K562 (cell line): ENCODE measurements around the gene CKAP5. TPM values are rescaled to one million over a fixed set of nuclear protein-coding genes. Genes with fewer than 3 reads are reported as not detected.

Experiments used
- ATAC-seq: fragments of 200-7000 bp; cut with Tn5 transposase; 3 replicates; pipeline ENCODE4 v1.9.1; 2020; ENCODE audit warnings: moderate library complexity
- BruUV-seq: library from RNA; stranded (reverse); fragments of 400-500 nt; replicated peaks from 2 replicates; lab custom pipeline; 2021; lab: Mats Ljungman, UMichigan
- CTCF ChIA-PET: fragments of 300-600 bp; formaldehyde crosslinking; extraction: SDS; loops from one replicate; lab custom pipeline; 2021; ENCODE audit warnings: low intra/inter-chr PET ratio; lab: Yijun Ruan, JAX
- POLR2A ChIA-PET: fragments of 300-600, 350-650 bp; sonication (Branson Sonifier 250); formaldehyde crosslinking; extraction: SDS; loops from one replicate; lab custom pipeline; 2021; ENCODE audit warnings: antibody characterized with exemption, inconsistent platforms; lab: Yijun Ruan, JAX
- DNase-seq, 4 experiments: peaks; one replicate each; pipeline versions ENCODE4 v3.0.0 to v3.0.0-alpha.2; 2011 to 2018; ENCODE audit warnings: low spot score in 3 of 4, mixed read lengths in 3 of 4; ENCODE audit errors: extremely low read depth in 1 of 4
- FAIRE-seq: peaks from 2 replicates; lab custom pipeline; 2011; peaks lifted over from hg19 to GRCh38; lab: Jason Lieb, UNC
- H2AFZ ChIP-seq: 2 replicates; pipeline ENCODE4 v1.6.0; 2011; ENCODE audit warnings: low read depth, low read length, control low read depth, inconsistent platforms
- H3K27ac ChIP-seq: fragments of 200-600 bp; 3 replicates; pipeline ENCODE4 v1.8.0; 2011; ENCODE audit warnings: low read depth, mild to moderate bottlenecking, control low read depth, inconsistent platforms, low read length, moderate library complexity, mixed read lengths; ENCODE audit errors: extremely low read depth
- H3K27me3 ChIP-seq, 2 experiments: fragments of 300-600 bp in 1 of 2; 2 replicates in 1 of 2; 3 replicates in 1 of 2; pipeline versions ENCODE4 v1.6.0 to v1.8.0; 2011; ENCODE audit warnings: inconsistent platforms in 2 of 2, low read length in 2 of 2, mild to moderate bottlenecking in 1 of 2, mixed read lengths in 1 of 2, moderate library complexity in 1 of 2; ENCODE audit not compliant: control insufficient read depth in 2 of 2, insufficient read depth in 2 of 2
- H3K36me3 ChIP-seq: fragments of 300-600 bp; 3 replicates; pipeline ENCODE4 v1.8.0; 2011; ENCODE audit warnings: mild to moderate bottlenecking, low read length, inconsistent platforms; ENCODE audit not compliant: control insufficient read depth, insufficient read depth
- H3K4me1 ChIP-seq, 2 experiments: fragments of 200-600 bp in 1 of 2; replicated peaks in 1 of 2; 2 replicates in 1 of 2; 3 replicates in 1 of 2; pipeline versions ENCODE4 v1.5.1 to v1.8.0; 2011; ENCODE audit warnings: inconsistent platforms in 2 of 2, low read length in 2 of 2, mild to moderate bottlenecking in 1 of 2, mixed read lengths in 1 of 2, moderate library complexity in 1 of 2; ENCODE audit not compliant: control insufficient read depth in 2 of 2, insufficient read depth in 2 of 2
- H3K4me2 ChIP-seq: 2 replicates; pipeline ENCODE4 v1.6.1; 2011; ENCODE audit warnings: low read length, control low read depth, inconsistent platforms, mixed read lengths; ENCODE audit not compliant: insufficient read depth
- H3K4me3 ChIP-seq: fragments of 200-600 bp; sonication (generic), shearing (Covaris generic); 2 replicates; pipeline ENCODE4 v1.5.1; 2016; ENCODE audit warnings: control low read depth, inconsistent platforms
- H3K79me2 ChIP-seq: fragments of 200-600 bp; 3 replicates; pipeline ENCODE4 v1.8.0; 2011; ENCODE audit warnings: low read length, inconsistent platforms; ENCODE audit not compliant: control insufficient read depth, insufficient read depth
- H3K9ac ChIP-seq, 2 experiments: 2 replicates each; pipeline versions ENCODE4 v1.6.0 to v1.6.1; 2011; ENCODE audit warnings: low read depth in 2 of 2, low read length in 2 of 2, control low read depth in 1 of 2, inconsistent platforms in 1 of 2, mild to moderate bottlenecking in 1 of 2, mixed read lengths in 1 of 2; ENCODE audit not compliant: insufficient read depth in 1 of 2
- H3K9me1 ChIP-seq: one replicate; pipeline ENCODE4 v1.6.0; 2011; ENCODE audit warnings: inconsistent platforms, mild to moderate bottlenecking, low read length, moderate library complexity; ENCODE audit not compliant: control insufficient read depth, insufficient read depth
- H3K9me3 ChIP-seq: replicated peaks from 2 replicates; pipeline ENCODE4 v1.5.1; 2011; ENCODE audit warnings: low read depth, low read length, inconsistent platforms; ENCODE audit not compliant: control insufficient read depth, insufficient read depth
- H4K20me1 ChIP-seq: replicated peaks from 2 replicates; pipeline ENCODE4 v1.6.1; 2011; ENCODE audit warnings: low read length, inconsistent platforms, mixed read lengths; ENCODE audit not compliant: control insufficient read depth, insufficient read depth
- EP400 ChIP-seq: fragments of 450-650 bp; IDR thresholded peaks from 2 replicates; pipeline ENCODE4 v1.6.1; 2017; ENCODE audit warnings: antibody characterized with exemption, mild to moderate bottlenecking, moderate library complexity
- NCOR1 ChIP-seq: fragments of 450-650 bp; IDR thresholded peaks from 2 replicates; pipeline ENCODE4 v1.6.1; 2016; ENCODE audit warnings: mild to moderate bottlenecking, moderate library complexity
- NELFE ChIP-seq: IDR thresholded peaks from 2 replicates; pipeline ENCODE4 v1.6.1; 2011; ENCODE audit warnings: mild to moderate bottlenecking; ENCODE audit not compliant: insufficient read depth, insufficient read length
- OTX1 ChIP-seq: fragments of 450-650 bp; formaldehyde crosslinking; IDR thresholded peaks from 2 replicates; pipeline ENCODE4 v1.4.0; 2022; ENCODE audit warnings: mild to moderate bottlenecking
- POLR2B ChIP-seq: fragments of 450-650 bp; IDR thresholded peaks from 2 replicates; pipeline ENCODE4 v1.6.1; 2018; ENCODE audit warnings: low read depth; ENCODE audit not compliant: partially characterized antibody
- SAFB2 ChIP-seq: fragments of 200-400 bp; formaldehyde crosslinking; IDR thresholded peaks from 2 replicates; pipeline ENCODE4 v1.6.1; 2018; ENCODE audit warnings: borderline replicate concordance, low read length, low read depth, moderate library complexity; ENCODE audit not compliant: severe bottlenecking
- TAF7 ChIP-seq: fragments of 450-650 bp; IDR thresholded peaks from 2 replicates; pipeline ENCODE4 v1.6.1; 2016; ENCODE audit warnings: missing genetic modification characterization, missing compliant biosample characterization
- ZNF23 ChIP-seq: fragments of 250-450 bp; sonication (Bioruptor Pico); IDR thresholded peaks from 2 replicates; pipeline ENCODE4 v1.4.0; 2020; ENCODE audit warnings: mild to moderate bottlenecking
- ZNF696 ChIP-seq: fragments of 250-450 bp; sonication (Bioruptor Pico); conservative IDR thresholded peaks from 2 replicates; pipeline ENCODE4 v1.4.0; 2020; ENCODE audit warnings: mild to moderate bottlenecking, moderate library complexity
- ZNF699 ChIP-seq: fragments of 250-450 bp; sonication (Bioruptor Pico); IDR thresholded peaks from 2 replicates; pipeline ENCODE4 v1.8.0; 2021; ENCODE audit warnings: mild to moderate bottlenecking, moderate library complexity; ENCODE audit not compliant: insufficient replicate concordance
- ZSCAN29 ChIP-seq: fragments of 450-650 bp; IDR thresholded peaks from 2 replicates; pipeline ENCODE4 v1.6.1; 2017
- WGBS: fragments of 100-300 bp; shearing (Covaris generic); methylation state at CpG from one replicate; pipeline ENCODE4 v1.1.6; 2016; ENCODE audit warnings: low coverage, mixed read lengths; ENCODE audit not compliant: insufficient coverage; ENCODE audit errors: missing lambda C conversion rate; 5-methylcytosine and 5-hydroxymethylcytosine counted together
- in situ Hi-C: fragments of 300-500 bp; cut with MboI; formaldehyde crosslinking; loops from 4 replicates; pipeline ENCODE4 v1.15.0; 2018; ENCODE audit warnings: inconsistent platforms, mixed read lengths
- intact Hi-C: fragments of 100-400 bp; cut with micrococcal nuclease; formaldehyde crosslinking; loops from 2 replicates; pipeline ENCODE4 v1.14.2; 2022
- polyA plus RNA-seq, 8 experiments: library from polyadenylated mRNA; depleted of rRNA in 4 of 8; stranded (reverse) in 5 of 8; unstranded in 3 of 8; fragments of >200 nt; fragmentation: Nextera tagmentation in 2 of 8; fragmentation: Illumina TruSeq in 1 of 8; extraction: Ambion mirVana in 2 of 8; extraction: Trizol in 1 of 8; gene quantifications; 2 replicates each; pipeline versions ENCODE4 v1.2.1 to v1.2.3, GENCODE V29; 2011 to 2014; ENCODE audit warnings: inconsistent platforms in 1 of 8, missing spikeins in 1 of 8
- total RNA-seq, 7 experiments: library from RNA; depleted of rRNA in 6 of 7; stranded (reverse); fragments of >200 nt in 6 of 7; fragmentation: Illumina TruSeq in 2 of 7; extraction: Trizol in 2 of 7; gene quantifications; 2 replicates each; pipeline versions ENCODE4 v1.2.1 to v1.2.3, GENCODE V29; 2011 to 2021; ENCODE audit warnings: low replicate concordance in 1 of 7
- TF ChIP-seq, protein P1 (sequence below), 3 experiments: IDR thresholded peaks in 2 of 3; conservative IDR thresholded peaks in 1 of 3; 2 replicates each; pipeline ENCODE4 v1.5.1; 2011 to 2012; ENCODE audit warnings: low read length in 3 of 3, mild to moderate bottlenecking in 3 of 3, control low read depth in 2 of 3, improper control_type of control experiment in 1 of 3, inconsistent platforms in 1 of 3, low read depth in 1 of 3, mixed read lengths in 1 of 3, moderate library complexity in 1 of 3; ENCODE audit not compliant: insufficient read depth in 2 of 3
- TF ChIP-seq, protein P2 (sequence below): fragments of 250-450 bp; sonication (Bioruptor Pico); IDR thresholded peaks from 2 replicates; pipeline ENCODE4 v1.8.0; 2021; ENCODE audit warnings: borderline replicate concordance, mild to moderate bottlenecking, moderate library complexity; ENCODE audit not compliant: poor library complexity, severe bottlenecking
- TF ChIP-seq, protein P3 (sequence below): fragments of 450-650 bp; formaldehyde crosslinking; IDR thresholded peaks from 2 replicates; pipeline ENCODE4 v1.4.0; 2022; ENCODE audit warnings: missing genetic modification characterization
- TF ChIP-seq, protein P4 (sequence below), 2 experiments: fragments of 200-800 bp in 1 of 2; sonication (Bioruptor generic) in 1 of 2; sonication (generic) in 1 of 2; formaldehyde crosslinking in 1 of 2; IDR thresholded peaks in 1 of 2; conservative IDR thresholded peaks in 1 of 2; 2 replicates each; pipeline versions ENCODE4 v1.5.0 to v1.6.1; 2016 to 2020; ENCODE audit warnings: missing compliant biosample characterization in 1 of 2, missing genetic modification characterization in 1 of 2, missing genetic modification reagents in 1 of 2

The CKAP5 gene
- total and polyA plus RNA-seq, 9 of the 15 experiments (the other 6 are each of a cell fraction or from before 2014, with no cell fraction given), result 60.1 to 239 (median 139) TPM

DNA sequence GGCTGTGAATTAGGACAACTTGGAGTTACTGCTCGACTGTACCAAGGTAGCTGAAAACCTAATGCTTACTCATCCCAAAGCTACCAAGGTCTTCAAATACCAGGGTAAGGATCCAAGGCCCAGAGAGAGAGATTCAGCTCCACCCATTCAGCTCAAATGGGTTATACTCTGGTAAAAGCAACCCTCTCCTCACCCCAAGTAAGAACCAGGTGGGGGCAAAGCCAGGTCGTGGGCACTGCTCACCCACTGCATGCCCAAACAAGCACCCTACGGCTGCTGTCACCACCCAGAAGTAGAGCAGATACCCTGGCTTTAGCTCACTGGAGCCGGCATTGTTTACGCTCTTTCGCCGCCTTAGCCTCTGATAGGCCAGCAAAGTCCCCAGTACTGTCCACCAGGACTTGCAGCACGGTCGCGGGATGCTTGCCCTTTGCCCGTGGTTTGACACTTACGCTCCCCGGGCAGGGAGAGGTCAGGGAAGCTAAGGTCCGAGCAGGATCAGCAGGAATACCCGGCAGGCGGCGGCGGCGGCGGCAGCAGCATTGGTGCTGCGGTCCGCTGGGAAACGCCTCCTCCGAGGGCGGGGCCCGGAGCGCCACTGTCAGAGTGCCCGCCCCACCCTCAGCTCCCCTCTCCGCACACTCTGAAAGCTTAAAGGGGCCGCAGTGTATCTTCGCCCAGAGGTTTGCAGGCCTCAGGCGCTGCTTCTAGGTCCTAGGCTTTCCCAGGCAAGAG lies 19.6 kb downstream of the CKAP5 start:
- intact Hi-C loops (loop anchor here (2.0 kb wide), 1 partner anchor 18 kb away; no protein-coding TSS in a partner anchor), in situ Hi-C loops (no loop called here)
- ChIA-PET CTCF (interaction anchor here (1.6 kb wide), 1 partner anchor 335 kb away, joined by 3 read pairs; no protein-coding TSS in a partner anchor), POLR2A (interaction anchor here (0.6 to 2.3 kb wide), 11 partner anchors 9 to 422 kb away, joined by 3 to 12 read pairs (median 4); partner anchors contain the start of genes ACP2 and CKAP5)
- H3K9ac ChIP-seq, result peak overlapping the region; percentile 12 to 92; a peak in 3 of 4 replicates
- peak overlapping the region; percentile 49 for H3K4me3 ChIP-seq
- H3K4me2 ChIP-seq, result peak overlapping the region; percentile 85
- no peaks in the 10 kb centered on the region for H3K9me3 ChIP-seq
- peak; percentile 75 to 87 (median 80) for DNase-seq
- H3K9me1 ChIP-seq, result peaks cover 6% of the 10 kb centered on the region
- no TSS peak for BruUV-seq
- no peaks in the 10 kb centered on the region for H3K27me3 ChIP-seq
- peaks cover 99% of the 10 kb centered on the region for H3K79me2 ChIP-seq
- FAIRE-seq, result peak; percentile 75
- ATAC-seq, result peak; percentile 100
- H3K36me3 ChIP-seq, result peaks cover 22% of the 10 kb centered on the region; the same call in 1 of the 3 replicates
- no peak overlapping the region for H2AFZ ChIP-seq
- WGBS, result 5% methylated on average over 32 of the region's 32 CpGs
- H4K20me1 ChIP-seq, result peaks cover 24% of the 10 kb centered on the region
- H3K27ac ChIP-seq, result 0 out of 3 replicates have a peak overlapping the region, but pooled peaks have one; percentile 17
- H3K4me1 ChIP-seq, result peaks cover 17 to 19% of the 10 kb centered on the region in 2 experiments; a peak in 4 of 5 replicates
- TF ChIP-seq ZSCAN29, result no peak
- TF ChIP-seq ZNF699, result no peak
- TF ChIP-seq, protein P1, sequence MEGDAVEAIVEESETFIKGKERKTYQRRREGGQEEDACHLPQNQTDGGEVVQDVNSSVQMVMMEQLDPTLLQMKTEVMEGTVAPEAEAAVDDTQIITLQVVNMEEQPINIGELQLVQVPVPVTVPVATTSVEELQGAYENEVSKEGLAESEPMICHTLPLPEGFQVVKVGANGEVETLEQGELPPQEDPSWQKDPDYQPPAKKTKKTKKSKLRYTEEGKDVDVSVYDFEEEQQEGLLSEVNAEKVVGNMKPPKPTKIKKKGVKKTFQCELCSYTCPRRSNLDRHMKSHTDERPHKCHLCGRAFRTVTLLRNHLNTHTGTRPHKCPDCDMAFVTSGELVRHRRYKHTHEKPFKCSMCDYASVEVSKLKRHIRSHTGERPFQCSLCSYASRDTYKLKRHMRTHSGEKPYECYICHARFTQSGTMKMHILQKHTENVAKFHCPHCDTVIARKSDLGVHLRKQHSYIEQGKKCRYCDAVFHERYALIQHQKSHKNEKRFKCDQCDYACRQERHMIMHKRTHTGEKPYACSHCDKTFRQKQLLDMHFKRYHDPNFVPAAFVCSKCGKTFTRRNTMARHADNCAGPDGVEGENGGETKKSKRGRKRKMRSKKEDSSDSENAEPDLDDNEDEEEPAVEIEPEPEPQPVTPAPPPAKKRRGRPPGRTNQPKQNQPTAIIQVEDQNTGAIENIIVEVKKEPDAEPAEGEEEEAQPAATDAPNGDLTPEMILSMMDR (IDR thresholded peaks at IDR 0.05 in 2 of 3, conservative IDR thresholded peaks at IDR 0.05 in 1 of 3; ENCODE audit: insufficient read depth in 2 of 3, low read depth in 1 of 3, low read length in 3 of 3), result peak in 1 of 3 experiments; percentile 9; a peak in 1 of 6 replicates
- TF ChIP-seq SAFB2, result no peak
- TF ChIP-seq OTX1 (CRISPR knock-in tag), result no peak
- no peak for TF ChIP-seq ZNF23 (CRISPR knock-in tag)
- no peak for TF ChIP-seq POLR2B
- TF ChIP-seq, protein P2, sequence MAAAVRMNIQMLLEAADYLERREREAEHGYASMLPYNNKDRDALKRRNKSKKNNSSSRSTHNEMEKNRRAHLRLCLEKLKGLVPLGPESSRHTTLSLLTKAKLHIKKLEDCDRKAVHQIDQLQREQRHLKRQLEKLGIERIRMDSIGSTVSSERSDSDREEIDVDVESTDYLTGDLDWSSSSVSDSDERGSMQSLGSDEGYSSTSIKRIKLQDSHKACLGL (CRISPR knock-in tag), result no peak
- no peak for TF ChIP-seq ZNF696 (CRISPR knock-in tag)
- no peak for TF ChIP-seq TAF7
- TF ChIP-seq, protein P3, sequence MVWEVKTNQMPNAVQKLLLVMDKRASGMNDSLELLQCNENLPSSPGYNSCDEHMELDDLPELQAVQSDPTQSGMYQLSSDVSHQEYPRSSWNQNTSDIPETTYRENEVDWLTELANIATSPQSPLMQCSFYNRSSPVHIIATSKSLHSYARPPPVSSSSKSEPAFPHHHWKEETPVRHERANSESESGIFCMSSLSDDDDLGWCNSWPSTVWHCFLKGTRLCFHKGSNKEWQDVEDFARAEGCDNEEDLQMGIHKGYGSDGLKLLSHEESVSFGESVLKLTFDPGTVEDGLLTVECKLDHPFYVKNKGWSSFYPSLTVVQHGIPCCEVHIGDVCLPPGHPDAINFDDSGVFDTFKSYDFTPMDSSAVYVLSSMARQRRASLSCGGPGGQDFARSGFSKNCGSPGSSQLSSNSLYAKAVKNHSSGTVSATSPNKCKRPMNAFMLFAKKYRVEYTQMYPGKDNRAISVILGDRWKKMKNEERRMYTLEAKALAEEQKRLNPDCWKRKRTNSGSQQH (CRISPR knock-in tag), result no peak
- no peak for TF ChIP-seq NCOR1
- no peak for TF ChIP-seq EP400
- TF ChIP-seq NELFE, result no peak
- TF ChIP-seq, protein P4, sequence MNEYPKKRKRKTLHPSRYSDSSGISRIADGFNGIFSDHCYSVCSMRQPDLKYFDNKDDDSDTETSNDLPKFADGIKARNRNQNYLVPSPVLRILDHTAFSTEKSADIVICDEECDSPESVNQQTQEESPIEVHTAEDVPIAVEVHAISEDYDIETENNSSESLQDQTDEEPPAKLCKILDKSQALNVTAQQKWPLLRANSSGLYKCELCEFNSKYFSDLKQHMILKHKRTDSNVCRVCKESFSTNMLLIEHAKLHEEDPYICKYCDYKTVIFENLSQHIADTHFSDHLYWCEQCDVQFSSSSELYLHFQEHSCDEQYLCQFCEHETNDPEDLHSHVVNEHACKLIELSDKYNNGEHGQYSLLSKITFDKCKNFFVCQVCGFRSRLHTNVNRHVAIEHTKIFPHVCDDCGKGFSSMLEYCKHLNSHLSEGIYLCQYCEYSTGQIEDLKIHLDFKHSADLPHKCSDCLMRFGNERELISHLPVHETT (CRISPR knock-in tag; conservative IDR thresholded peaks at IDR 0.05 in 1 of 2, IDR thresholded peaks at IDR 0.05 in 1 of 2), result no peak
